Non-pigmented ciliary epithelial cell (primary cell): ENCODE measurements around the gene PCDHGA2.
A peak's percentile ranks its signal among the peaks of the same experiment; 100 is the strongest.
"Not testable (repeated sequence)": the region's sequence is repeated elsewhere in the genome, so short reads cannot be mapped to it uniquely, and the experiment has no call there.

Source experiments
- DNase-seq: peaks from one replicate; pipeline ENCODE4 v3.0.0-alpha.2; 2010; ENCODE audit warnings: low read depth

Gene PCDHGA2

DNA sequence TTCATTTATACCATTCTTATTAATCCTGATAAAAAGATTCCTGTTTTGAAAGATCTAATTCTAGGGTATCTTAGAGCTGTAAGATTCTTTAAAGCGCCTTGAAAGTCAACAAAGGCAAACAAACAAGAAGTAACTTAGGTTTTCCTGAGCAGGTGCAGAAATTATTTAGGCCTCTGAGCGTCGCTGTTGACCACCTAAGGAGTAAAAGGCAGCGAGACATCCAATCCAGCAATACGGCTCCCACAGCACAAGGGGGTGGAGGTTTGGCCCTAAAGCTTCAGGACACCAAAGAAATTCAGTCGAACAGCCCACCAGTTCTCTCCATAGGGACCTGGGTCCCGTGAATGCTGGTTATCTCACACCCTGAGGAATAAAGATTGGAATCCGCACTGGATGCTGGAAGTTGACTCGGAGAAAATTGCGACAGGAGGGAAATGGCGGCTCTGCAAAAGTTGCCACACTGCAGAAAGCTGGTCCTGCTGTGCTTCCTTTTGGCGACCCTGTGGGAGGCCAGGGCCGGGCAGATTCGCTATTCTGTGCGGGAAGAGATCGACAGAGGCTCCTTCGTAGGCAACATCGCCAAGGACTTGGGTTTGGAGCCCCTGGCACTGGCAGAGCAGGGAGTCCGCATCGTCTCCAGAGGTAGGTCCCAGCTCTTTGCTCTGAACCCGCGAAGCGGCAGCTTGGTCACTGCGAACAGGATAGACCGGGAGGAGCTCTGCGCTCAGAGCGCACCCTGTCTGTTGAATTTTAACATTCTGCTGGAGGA is at the start of gene PCDHGA2:
Gene PCDHGA2, plus strand, starts transcription at position 223 of the 769 bp plus-strand sequence.
- DNase-seq: no peak

GRCh38 chr5:141298376-141298775 is 40.2 kb upstream of the PCDHGA2 start:
- DNase-seq: no peak

DNA sequence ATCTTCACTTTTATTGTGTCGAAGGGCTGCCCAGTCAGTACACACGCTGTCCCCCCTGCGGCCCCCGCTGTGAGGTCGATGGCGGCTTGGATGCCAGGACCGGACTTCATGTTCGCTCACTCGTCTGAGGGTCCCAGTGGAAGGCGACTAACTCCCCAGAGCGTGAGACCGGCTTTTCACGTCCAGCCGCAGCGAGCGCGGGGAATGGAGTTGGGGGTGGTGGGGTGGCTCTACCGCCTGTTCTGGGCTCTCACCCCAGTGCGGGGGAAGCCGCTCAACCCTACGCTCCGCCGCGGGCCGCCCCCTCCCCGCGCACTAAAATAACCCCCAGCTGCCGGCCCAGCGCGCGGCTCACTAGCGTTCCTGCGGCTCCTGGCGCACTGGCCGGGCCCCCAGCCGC is 34.8 kb upstream of the PCDHGA2 start, which contains the start of gene SLC25A2:
Gene SLC25A2, minus strand, starts transcription at position 294 of the 400 bp plus-strand sequence. Its CDS starts 184 bp downstream, at position 110.
- DNase-seq: no peak

- DNase-seq: no peak
Observed at GRCh38 chr5:141306630-141307029, 31.9 kb upstream of the PCDHGA2 start.

DNA sequence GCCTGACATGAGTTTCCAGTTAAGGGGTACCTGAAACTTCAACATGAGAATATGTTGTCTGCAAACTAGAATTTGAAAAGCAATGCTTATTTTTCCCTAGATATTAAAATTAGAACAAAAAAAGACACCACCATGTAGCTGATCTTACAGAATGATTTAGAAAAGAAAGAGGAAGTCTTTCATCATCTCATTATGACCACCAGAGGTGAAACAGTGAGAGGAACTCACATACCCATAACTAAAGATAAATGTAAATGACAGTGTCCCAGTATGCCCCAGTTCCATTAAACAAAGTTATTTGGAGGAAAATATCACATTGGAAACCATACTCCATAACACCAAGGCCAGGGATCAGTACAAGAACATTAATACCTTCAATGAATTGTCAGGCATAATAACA is 24.8 kb upstream of the PCDHGA2 start:
- DNase-seq: no peak

- not testable (repeated sequence) for DNase-seq
Observed at GRCh38 chr5:141316963-141317362, 21.6 kb upstream of the PCDHGA2 start.

GRCh38 chr5:141319202-141319601 is 19.4 kb upstream of the PCDHGA2 start:
- DNase-seq: no peak

DNA sequence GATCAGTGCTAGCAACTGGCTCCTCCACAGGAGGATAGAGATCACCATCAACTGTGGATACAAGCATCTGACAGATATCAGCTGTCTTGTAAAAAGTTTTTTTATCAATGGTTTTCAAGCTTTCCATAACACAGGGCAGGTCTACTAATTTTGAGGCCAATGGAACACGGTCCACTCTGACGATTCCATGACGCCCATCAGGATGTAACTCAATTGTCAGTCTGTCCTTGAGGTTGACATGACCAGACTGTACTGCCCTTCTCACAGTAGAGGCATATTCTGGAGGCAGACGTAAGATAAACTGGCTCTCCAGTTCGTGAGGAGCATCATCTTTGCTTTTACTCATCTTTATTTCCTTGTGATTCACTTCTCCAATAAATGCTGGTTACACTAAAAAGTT is 18.9 kb upstream of the PCDHGA2 start:
- no peak for DNase-seq

DNA sequence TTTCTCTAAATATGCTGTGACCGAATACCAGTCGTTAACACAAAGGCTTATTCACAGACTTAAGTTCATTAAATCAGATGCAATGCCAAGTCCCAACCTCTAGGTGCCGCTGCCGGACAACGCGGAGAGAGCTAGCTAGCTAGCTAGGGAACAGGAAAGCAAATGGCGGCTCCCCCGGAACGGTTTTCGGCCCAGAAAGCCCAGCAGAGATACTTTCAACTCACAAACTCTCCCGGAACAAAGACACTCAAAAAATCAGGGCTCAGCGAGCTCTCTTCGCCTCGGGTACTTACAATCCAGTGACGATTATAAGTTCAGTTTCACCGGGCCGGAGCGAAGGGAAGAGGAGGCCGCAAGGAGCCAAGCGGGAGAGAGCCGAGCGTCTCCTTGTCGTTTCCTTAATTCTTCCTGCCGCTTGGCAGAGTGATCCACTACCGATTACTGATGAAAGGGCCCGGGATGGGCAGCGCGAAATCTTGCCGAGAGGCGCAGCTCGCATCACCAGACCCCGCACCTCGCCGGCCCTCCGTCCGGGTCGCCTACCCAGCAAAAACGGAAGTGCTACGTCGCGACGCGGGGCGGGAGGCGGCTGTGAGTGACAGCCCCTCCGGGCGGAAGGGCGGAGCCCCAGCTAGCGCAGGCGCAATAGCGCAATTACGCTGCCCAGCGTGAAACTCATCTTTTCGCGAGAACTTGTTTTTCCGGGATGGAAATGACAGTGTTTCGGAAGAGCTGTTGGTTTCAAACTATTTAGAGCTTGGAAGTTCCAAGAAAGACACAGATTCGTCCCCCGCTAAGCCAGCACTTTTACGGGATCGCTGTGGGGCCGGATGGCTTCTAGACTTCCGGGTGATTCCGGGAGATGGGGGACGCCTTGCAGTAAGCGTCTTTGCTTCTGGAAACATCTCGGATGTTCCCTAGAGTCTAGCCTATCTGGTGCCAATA is 18.1 kb upstream of the PCDHGA2 start, which contains the start of gene TAF7:
Gene TAF7, minus strand, starts transcription at position 560 of the 945 bp plus-strand sequence. CDS start 740 bp downstream, outside the sequence.
- DNase-seq: peak; percentile 76

DNA sequence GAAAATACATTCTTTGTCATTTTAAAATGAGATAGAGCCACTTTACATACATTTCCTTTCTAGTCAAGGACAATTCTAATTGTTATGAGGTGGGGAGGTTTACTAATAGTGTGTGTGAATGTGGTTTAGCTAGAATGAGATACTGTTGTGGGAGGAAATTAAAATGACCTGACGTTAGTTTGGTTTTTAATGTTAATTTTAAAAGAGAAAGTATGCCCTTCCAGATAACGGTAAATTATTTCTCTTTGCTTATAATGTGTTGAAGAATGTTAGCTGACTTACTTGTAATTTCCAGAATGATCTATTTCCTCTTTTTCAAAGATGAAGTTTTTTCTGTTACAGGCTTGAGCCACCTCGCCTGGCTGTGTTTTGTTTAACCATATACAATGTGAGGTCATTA is 16.3 kb upstream of the PCDHGA2 start:
- DNase-seq: no peak

GRCh38 chr5:141326088-141326854 is 12.3 kb upstream of the PCDHGA2 start:
- no peak for DNase-seq

DNA sequence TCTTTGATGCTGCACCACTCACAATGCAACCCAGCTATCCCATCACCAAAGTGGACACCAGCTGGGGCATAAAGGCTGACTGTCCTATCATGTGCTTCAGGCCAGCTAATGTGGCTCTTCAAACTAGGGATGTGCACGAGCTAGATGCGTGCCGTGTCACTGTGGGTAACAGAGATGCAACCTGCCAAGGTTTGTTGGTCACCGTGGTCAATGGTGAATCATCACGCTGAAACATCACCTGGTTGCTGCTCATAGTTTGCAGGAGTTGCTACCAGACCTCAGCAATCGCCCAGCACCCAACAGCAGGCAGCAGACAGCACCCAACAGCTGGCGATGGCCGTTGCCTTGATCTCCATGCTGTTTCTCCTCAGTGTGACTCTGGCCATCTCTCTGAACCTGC is 10.3 kb upstream of the PCDHGA2 start:
- DNase-seq: no peak

- DNase-seq: no peak
Observed at GRCh38 chr5:141330299-141331080, 8.1 kb upstream of the PCDHGA2 start, which contains the start of gene PCDHGA1. Gene PCDHGA1, plus strand, starts transcription at chr5:141330514.

DNA sequence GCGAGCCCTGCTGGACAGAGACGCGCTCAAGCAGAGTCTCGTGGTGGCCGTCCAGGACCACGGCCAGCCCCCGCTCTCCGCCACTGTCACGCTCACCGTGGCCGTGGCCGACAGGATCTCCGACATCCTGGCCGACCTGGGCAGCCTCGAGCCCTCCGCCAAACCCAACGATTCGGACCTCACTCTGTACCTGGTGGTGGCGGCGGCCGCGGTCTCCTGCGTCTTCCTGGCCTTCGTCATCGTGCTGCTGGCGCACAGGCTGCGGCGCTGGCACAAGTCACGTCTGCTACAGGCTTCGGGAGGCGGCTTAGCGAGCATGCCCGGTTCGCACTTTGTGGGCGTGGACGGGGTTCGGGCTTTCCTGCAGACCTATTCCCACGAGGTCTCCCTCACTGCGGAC is 6.0 kb upstream of the PCDHGA2 start:
- DNase-seq: not testable (repeated sequence)

GRCh38 chr5:141340781-141341354 is 2.3 kb downstream of the PCDHGA2 start:
- not testable (repeated sequence) for DNase-seq

GRCh38 chr5:141342773-141343172 is 4.2 kb downstream of the PCDHGA2 start:
- DNase-seq: no peak

DNA sequence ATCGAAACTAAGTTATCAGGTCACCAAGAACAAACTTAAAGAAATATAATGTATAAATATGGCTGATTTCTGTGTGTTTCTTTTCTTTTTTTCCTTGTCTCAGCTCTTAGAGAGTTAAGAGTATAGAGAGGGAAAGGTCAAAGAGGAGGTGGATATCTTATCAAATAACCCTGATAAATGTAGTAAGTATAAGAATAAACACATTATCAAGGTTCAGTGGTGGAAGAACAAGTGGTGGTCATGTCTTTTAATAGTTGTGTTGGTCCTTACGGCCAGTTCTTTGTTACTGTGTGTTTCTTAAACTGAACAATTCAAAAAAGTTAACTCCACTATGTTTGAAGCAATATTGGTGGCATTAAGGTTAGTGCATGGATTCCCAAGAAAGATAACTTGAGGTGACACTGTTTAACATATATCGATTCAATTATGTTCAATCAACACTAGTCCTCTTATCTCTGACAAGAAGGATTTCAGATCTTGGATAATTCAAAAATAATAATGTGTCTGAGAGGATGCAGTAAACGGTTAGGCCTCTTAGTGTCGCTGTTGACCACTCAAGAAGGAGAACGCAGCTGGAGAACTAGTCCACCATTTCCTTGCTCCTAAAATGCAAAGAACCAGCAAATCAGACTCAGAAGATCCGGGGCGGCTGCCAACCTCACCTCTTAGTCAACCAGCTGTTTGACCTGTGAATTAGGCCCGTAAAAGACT is 4.8 kb downstream of the PCDHGA2 start, which contains the start of gene PCDHGA3:
Gene PCDHGA3, plus strand, starts transcription at position 588 of the 711 bp plus-strand sequence. CDS start 205 bp downstream, outside the sequence.
- no peak for DNase-seq

DNA sequence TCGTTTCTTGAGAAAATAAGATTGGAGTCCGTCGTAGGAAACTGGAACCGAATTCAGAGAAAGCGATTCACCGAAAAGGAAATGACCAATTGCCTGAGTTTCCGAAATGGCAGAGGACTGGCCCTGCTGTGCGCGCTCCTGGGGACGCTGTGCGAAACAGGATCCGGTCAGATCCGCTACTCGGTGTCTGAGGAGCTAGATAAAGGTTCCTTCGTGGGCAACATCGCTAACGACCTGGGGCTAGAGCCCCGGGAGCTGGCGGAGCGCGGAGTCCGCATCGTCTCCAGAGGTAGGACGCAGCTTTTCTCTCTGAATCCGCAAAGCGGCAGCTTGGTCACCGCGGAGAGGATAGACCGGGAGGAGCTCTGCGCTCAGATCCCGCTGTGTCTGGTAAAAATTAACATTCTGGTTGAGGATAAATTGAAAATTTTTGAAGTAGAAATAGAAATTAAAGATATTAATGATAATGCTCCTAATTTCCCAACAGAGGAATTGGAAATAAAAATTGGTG is 5.4 kb downstream of the PCDHGA2 start:
- no peak for DNase-seq

DNA sequence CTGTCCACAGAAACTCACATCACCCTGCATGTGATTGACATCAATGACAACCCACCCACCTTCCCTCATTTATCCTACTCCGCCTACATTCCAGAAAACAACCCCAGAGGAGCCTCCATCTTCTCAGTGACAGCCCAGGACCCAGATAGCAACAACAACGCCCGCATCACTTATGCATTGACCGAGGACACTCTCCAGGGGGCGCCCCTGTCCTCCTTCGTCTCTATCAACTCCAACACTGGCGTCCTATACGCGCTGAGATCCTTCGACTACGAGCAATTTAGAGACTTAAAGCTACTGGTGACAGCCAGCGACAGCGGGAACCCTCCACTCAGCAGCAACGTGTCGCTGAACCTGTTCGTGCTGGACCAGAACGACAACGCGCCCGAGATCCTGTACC is 6.8 kb downstream of the PCDHGA2 start:
- DNase-seq: no peak

DNA sequence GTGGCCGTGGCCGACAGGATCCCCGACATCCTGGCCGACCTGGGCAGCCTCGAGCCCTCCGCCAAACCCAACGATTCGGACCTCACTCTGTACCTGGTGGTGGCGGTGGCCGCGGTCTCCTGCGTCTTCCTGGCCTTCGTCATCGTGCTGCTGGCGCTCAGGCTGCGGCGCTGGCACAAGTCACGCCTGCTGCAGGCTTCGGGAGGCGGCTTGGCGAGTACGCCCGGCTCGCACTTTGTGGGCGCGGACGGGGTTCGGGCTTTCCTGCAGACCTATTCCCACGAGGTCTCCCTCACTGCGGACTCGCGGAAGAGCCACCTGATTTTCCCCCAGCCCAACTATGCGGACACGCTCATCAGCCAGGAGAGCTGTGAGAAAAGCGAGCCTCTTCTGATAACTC is 7.5 kb downstream of the PCDHGA2 start:
- not testable (repeated sequence) for DNase-seq
